HG03097 (cell line): Measurements from ENCODE around the gene CAND1.

Experiments used
- ATAC-seq: cut with Tn5 transposase; IDR thresholded peaks from one replicate; pipeline ENCODE4 v1.9.1; 2021; ENCODE audit not compliant: unreplicated experiment, low FRiP score

The CAND1 gene

DNA sequence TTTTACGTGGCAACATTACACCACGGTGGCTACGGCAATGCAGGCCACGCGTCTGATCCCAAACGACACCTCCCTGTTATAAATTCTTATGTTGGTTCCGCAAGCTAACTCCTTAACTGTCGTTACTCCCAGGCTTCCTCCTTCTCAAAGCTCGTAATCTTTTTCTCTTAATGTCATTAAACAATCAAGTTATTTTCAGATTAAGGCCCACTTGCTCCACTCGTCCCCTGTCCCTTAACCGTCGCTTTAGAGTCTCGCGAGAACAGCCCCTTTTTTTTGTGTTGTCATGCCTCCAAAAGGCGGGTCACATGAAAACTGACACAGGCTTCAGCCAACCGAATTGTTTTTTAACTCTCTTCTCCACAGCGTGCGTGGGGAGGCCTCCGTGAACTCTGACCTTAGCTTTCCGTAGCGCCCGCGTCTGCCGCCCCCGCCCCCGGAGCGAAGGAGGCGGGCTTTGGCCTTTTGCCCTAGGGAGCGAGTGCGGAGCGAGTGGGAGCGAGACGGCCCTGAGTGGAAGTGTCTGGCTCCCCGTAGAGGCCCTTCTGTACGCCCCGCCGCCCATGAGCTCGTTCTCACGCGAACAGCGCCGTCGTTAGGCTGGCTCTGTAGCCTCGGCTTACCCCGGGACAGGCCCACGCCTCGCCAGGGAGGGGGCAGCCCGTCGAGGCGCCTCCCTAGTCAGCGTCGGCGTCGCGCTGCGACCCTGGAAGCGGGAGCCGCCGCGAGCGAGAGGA, at the start of gene CAND1:
TSS of gene CAND1 (plus strand) at position 463 of the 737 bp plus-strand sequence. CDS start 360 bp downstream, outside the sequence.
- ATAC-seq, result peak; percentile 83

GRCh38 chr12:67220065-67220464, 49.1 kb upstream of the CAND1 start:
- ATAC-seq, result no peak

DNA sequence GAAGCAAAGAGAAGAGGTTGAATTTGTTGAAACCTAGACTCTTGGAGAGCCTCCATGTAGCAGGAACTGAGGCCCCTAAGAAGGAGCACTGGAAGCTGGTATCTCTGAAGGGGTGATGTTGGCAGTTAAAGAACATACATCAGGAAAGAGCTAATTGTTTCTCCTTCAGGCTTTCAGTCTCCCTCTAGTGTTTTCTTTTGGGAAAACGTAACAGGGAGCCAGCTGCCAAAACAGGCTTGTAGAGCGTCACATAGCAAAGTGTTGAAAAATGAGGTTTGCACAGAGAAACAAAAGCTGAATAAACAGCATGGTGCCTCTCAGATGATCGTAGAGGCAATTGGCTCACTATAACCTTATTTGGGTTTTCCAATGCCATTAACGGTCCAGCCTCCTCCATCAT, 46.9 kb upstream of the CAND1 start:
- no peak for ATAC-seq

DNA sequence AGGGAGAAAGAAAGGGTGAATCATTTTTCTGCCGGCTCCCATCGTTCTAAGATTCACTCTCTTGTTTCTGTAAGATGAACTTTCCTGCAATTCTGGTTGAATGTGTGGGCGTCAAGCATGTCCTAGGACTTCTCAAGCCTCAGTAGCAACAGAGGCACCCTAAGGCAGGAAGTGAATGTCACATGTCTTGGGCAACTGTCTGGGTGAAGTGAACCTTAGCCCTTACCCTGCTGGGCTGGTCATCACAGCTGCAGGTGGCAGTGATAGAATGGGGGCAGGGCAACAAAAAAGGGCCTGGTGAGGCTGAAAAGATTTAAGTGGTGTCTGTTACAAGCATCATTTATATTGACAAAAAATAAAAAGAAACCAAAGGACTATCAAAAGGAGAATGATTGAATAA, 45.9 kb upstream of the CAND1 start:
- ATAC-seq, result no peak

DNA sequence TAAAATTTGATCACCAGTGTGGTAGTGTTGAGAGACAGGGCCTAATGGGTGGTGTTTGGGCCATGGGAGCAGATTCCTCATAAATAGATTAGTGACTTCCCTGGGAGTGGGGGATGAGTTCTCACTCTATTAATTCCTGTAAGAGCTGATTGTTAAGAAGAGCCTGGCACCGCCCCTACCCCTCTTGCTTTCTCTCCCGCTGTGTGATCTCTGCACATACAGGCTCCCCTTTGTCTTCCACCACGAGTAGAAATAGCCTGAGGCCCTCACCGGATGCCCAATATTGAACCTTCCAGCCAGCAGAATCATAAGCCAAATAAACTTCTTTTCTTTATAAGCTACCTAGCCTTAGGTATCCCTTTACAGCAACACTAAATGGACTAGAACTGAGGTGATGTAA, 31.9 kb upstream of the CAND1 start:
- no peak for ATAC-seq

DNA sequence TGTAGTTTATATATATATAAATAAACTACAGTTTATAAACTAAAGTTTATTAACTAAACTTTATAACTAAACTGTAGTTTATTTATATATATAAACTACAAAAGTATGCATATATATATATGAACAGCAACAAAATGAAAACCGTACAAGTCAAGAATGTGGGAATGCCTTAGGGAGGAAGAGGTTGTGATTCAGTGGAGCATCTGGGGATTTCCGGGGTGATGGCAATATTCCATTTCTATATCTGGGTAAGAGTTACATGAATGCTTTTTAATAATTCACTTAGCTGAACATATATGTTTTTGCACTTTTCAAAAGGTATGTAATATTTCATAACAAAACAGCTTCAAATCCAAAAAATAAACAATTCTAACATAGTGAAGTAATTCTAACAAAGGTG, 30.1 kb upstream of the CAND1 start:
- no peak for ATAC-seq

GRCh38 chr12:67241482-67241881, 27.7 kb upstream of the CAND1 start:
- ATAC-seq, result no peak

DNA sequence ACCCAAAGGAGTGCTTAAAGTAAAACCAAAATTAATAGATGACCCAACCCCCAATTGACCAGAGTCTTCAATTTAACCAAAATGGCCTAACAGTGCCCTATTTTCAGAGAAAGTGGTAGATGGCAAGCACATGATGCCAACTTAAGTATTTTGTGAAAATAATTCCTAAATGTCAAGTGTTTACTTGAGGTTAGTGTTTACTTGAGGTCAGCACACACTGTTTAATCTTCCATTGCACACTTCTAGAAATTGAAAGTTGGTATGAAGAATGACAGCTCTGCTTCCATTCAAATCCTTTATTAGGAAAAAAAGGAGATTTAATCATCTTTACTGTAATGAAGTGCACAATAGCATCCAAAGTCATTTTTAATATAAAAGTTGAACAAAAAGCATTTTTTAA, 25.9 kb upstream of the CAND1 start:
- ATAC-seq, result no peak

DNA sequence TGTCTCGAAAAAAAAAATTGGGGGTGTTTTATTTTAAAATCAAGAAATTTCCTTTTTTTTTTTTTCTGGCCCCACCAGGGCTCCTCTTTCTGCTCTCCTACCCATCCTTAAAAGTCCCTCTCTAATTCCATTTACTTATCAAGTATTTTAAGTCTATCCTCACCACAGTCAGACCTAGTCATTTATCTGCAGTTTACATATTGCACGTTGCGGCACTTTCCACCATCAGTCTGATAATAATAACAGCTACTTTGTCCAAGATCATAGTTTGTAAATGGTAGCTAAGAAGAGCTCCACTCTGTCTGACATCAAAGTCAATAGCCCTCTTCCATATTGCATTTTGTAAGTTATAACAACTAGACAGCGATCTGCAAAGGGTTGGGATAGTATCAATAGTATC, 23.6 kb upstream of the CAND1 start:
- ATAC-seq, result no peak

DNA sequence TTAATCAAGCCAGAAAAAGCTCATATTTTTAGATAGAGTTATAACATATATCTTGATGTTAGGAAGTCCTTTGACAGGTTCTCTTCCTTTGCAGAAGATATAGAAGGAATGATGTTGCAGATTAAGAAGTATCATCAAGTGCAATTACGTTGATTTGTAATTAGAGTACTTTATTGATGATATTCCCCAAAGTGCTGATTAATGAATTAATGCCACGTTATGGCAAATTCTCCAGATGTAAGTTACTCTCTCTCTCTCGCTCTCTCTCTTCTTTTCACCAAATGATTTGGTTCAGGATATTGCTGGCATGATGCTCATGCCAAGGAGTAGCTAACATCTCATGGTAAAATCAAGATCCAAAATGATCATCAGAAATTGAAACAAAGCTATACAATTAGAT, 18.1 kb upstream of the CAND1 start:
- no peak for ATAC-seq

DNA sequence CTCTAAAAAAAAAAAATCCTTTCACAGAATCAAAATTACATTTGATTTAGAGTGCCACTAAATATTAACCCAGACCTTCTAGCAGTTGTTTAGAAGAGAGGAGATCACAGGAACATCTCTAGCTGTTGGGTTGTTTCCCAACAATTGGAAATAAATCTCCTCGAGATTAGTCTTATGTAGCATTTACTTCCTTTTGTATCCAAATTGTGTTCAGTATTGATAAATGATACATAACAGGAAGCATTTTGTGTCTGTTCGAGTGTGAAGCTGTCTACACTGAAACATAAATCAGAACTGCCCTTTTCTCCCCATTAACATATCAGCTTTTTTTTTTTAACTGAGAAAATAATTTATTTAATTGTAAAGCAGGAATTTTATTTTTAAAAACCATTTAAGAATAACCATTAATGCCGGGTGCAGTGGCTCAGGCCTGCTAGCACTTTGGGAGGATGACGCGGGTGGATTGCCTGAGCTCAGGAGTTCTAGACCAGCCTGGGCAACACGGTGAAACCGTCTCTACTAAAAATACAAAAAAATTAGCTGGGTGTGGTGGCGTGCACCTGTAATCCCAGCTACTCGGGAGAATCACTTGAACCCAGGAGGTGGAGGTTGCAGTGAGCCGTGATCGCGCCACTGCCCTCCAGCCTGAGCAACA, 14.7 kb upstream of the CAND1 start:
- no peak for ATAC-seq

- no peak for ATAC-seq
These were observed 12.5 kb upstream of the CAND1 start for GRCh38 chr12:67256649-67257048.

- no peak for ATAC-seq
These were observed 5.7 kb upstream of the CAND1 start for GRCh38 chr12:67263471-67263870.

DNA sequence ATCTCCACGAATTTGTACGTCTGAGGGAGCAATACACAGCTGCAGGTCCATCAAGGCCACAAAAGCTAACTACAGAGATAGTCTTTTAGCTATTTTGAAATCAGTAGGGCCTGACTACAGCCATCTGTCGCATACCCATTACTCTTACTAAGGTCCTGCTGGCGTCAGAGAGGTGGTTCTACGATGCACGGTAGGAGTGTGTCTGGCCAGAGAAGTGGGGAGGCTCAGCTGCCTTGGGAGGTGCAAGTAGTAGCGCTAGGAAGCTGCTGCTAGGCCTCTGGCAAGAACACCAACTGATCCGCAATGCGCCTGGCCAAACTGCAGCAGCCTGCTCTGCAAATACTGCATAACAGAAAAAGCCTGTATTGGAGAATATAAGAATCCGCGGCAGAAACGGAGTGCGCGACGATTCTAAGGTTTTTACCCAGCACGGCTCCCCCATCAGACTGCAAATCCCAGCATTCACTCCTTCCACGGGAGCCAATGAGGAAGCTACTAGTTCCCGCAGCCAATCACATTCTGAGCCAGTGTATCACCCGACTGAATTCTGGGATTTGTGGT, 743 bp upstream of the CAND1 start:
- ATAC-seq, result peak; percentile 83

DNA sequence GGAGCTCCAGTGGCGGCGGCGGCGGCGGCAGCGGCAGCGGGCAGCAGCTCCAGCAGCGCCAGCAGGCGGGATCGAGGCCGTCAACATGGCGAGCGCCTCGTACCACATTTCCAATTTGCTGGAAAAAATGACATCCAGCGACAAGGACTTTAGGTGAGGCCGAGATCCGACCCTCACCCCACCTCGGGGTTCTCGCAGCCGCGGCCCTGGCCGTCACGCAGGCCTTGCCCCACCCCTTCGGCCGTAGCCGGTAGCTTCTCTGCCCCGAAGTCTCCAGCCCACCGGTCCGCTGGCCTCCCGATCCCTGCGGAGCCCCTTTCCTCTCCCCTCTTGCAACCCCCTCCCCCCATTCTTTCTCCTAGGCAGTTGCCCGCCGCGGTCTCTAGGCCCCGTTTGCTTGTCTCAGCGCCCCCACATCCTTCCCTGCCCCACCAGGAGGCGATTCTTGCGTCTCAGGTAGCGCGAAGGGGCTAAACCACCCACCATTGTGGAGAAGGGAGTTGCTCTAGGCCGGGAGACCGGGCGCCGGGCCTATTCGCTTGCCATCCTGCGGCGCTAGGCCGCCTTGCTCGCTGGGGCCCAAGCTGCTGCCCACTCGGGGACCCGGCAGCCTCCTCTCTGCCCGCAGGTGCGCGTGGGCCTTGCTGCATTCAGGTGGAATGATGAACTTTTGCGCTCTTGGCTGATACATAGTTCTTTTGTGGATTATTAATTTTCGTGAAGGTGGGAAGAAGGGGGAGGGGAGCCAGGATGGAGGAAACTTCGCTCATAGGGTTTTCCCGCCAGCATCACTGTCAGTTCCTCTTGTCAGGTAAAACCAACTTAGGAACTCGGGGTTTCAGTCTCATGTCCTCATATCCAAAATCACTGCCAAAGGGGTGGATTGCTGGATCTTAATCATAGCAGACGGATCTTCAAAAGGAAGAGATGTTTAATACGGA, 745 bp downstream of the CAND1 start:
- ATAC-seq, result peak; percentile 6

- ATAC-seq, result no peak
These were observed 1.5 kb downstream of the CAND1 start for GRCh38 chr12:67270622-67271021.

DNA sequence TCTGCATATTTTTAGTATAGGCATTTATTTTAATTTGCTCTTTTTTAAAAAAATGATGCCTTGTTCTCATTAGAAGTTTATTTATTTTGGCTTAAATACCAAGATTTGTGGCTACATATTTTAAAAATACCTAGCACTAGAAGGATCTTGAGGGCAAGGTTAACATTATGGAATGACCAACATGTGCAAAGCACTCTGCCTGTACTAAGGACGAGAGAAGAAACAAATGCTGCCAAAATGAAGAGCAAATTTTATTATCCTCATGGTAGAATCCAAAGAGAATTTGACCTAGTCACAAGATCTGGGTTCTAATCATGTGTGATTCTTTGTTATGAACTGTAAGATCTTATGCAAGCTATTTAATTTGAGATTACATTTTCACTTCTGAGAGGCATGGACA, 2.8 kb downstream of the CAND1 start:
- no peak for ATAC-seq

- ATAC-seq, result no peak
These were observed 5.0 kb downstream of the CAND1 start for GRCh38 chr12:67274186-67274585.

GRCh38 chr12:67275380-67275913, 6.3 kb downstream of the CAND1 start:
- no peak for ATAC-seq

DNA sequence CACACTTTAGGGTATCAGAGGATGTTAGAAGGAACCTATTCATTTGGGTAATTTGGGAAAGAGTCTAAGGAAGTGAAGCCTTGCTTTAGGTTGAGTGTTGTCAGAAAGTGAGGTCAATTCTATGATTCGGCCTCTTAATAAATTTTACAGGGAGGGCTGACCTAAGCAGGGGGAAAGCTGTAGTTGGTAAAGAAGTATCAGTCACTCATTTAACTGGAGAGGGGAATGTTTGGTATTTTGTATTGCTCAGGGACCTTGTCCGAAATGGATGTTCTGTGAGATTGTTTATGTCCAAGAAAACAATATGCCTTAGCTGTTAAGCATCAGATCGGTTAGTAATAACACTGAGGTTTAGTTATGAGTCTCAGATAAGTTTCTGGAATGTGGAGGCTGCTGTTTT, 7.3 kb downstream of the CAND1 start:
- no peak for ATAC-seq

GRCh38 chr12:67279637-67280036, 10.5 kb downstream of the CAND1 start:
- no peak for ATAC-seq
